HFFc6 (cell line): ENCODE results near the gene SPATA6. TPM values are rescaled to one million over a fixed set of nuclear protein-coding genes. Genes with fewer than 3 reads are reported as not detected.

ENCODE experiments used
- DNase-seq: peaks from one replicate; pipeline ENCODE4 v3.0.0-alpha.2; 2018
- H3K27ac Mint-ChIP-seq: 2 replicates; pipeline ENCODE4 v1.8.0; 2020; ENCODE audit warnings: mild to moderate bottlenecking, mixed read lengths
- H3K27me3 Mint-ChIP-seq: 2 replicates; pipeline ENCODE4 v1.8.0; 2021; ENCODE audit warnings: mild to moderate bottlenecking, moderate library complexity, mixed read lengths; ENCODE audit not compliant: insufficient read depth
- H3K36me3 Mint-ChIP-seq: 2 replicates; pipeline ENCODE4 v1.8.0; 2021; ENCODE audit warnings: low read depth, mixed read lengths
- H3K4me1 Mint-ChIP-seq: 2 replicates; pipeline ENCODE4 v1.8.0; 2020; ENCODE audit warnings: low read depth, mixed read lengths
- H3K4me3 Mint-ChIP-seq: 2 replicates; pipeline ENCODE4 v1.8.0; 2020; ENCODE audit warnings: mild to moderate bottlenecking, moderate library complexity, mixed read lengths
- H3K9me3 Mint-ChIP-seq: 2 replicates; pipeline ENCODE4 v1.8.0; 2020; ENCODE audit warnings: mild to moderate bottlenecking, mixed read lengths
- CTCF ChIP-seq: fragments of 200-600 bp; sonication (generic); IDR thresholded peaks from 2 replicates; pipeline ENCODE4 v1.5.0; 2021; ENCODE audit warnings: antibody characterized with exemption, mild to moderate bottlenecking
- total RNA-seq, 6 experiments: library from RNA; stranded (reverse); fragmentation: NEBNext Ultra II Directional; extraction: Animal tissue kit (Norgen Biotek cat#: 25700); gene quantifications; 2 replicates in 1 of 6; 3 replicates in 5 of 6; pipeline ENCODE4 v1.2.3, GENCODE V29; 2021

SPATA6 gene
- total RNA-seq, 6 experiments from 2014 or later: 0.31 to 4.0 (median 3.0) TPM

- Mint-ChIP-seq H3K4me1 (peaks cover 33% of the 10 kb centered on the region), H3K27ac (peak overlapping the region; percentile 81; the same call in 1 of the 2 replicates), H3K4me3 (peak overlapping the region; percentile 90), H3K27me3 (peaks cover 2% of the 10 kb centered on the region; the same call in 1 of the 2 replicates), H3K9me3 (no peaks in the 10 kb centered on the region; the same call in 1 of the 2 replicates), H3K36me3 (no peaks in the 10 kb centered on the region)
- no peak for TF ChIP-seq CTCF
- no peak for DNase-seq
Measured at GRCh38 chr1:48470481-48470855, 1.5 kb downstream of the SPATA6 start.

- DNase-seq: no peak
- Mint-ChIP-seq H3K4me3 (peak overlapping the region; percentile 90; the same call in 1 of the 2 replicates), H3K27me3 (peaks cover 2% of the 10 kb centered on the region; the same call in 1 of the 2 replicates), H3K27ac (peak overlapping the region; percentile 81; the same call in 1 of the 2 replicates), H3K9me3 (no peaks in the 10 kb centered on the region; the same call in 1 of the 2 replicates), H3K4me1 (peaks cover 33% of the 10 kb centered on the region), H3K36me3 (no peaks in the 10 kb centered on the region)
- TF ChIP-seq CTCF: no peak
Measured at GRCh38 chr1:48469616-48470480, 2.2 kb downstream of the SPATA6 start.

GRCh38 chr1:48466594-48466993 is 5.4 kb downstream of the SPATA6 start:
- Mint-ChIP-seq H3K27me3 (peaks cover 2% of the 10 kb centered on the region; the same call in 1 of the 2 replicates), H3K9me3 (no peaks in the 10 kb centered on the region), H3K4me1 (peaks cover 23% of the 10 kb centered on the region), H3K27ac (no peak overlapping the region), H3K4me3 (no peak overlapping the region), H3K36me3 (no peaks in the 10 kb centered on the region)
- no peak for DNase-seq
- no peak for TF ChIP-seq CTCF

DNA sequence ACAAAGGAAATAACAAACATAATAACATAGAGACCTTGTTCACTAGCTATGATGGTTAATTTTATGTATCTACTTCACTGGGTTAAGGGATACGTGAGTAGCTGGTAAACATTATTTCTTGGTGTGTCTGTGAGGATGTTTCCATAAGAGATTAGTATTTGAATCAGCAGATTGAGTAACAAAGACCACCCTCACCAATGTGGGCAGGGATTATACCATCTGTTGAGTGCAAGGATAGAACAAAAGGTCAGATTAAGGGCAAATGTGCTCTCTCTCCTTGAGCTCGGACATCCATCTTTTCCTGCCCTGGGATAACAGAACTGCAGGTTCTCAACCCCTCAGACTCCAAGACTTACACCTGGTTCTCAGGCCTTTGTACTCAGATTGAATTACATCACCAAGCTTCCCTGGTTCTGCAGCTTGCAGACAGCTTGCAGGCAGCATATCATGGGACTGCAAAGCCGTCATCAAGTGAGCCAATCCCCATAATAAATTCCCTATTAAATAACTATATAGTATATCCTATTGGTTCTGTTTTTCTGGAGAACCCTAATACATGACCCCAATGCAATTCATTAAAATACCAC is 9.2 kb downstream of the SPATA6 start:
- no peaks in the 10 kb centered on the region; the same call in 1 of the 2 replicates for H3K27me3 Mint-ChIP-seq
- no peaks in the 10 kb centered on the region for H3K4me1 Mint-ChIP-seq
- DNase-seq: no peak
- no peaks in the 10 kb centered on the region for H3K36me3 Mint-ChIP-seq
- no peak for TF ChIP-seq CTCF
- H3K9me3 Mint-ChIP-seq: no peaks in the 10 kb centered on the region
- H3K4me3 Mint-ChIP-seq: no peak overlapping the region
- no peak overlapping the region for H3K27ac Mint-ChIP-seq

GRCh38 chr1:48450505-48450904 is 21.5 kb downstream of the SPATA6 start:
- Mint-ChIP-seq H3K4me3 (no peak overlapping the region), H3K27ac (no peak overlapping the region), H3K9me3 (peaks cover 14% of the 10 kb centered on the region), H3K4me1 (no peaks in the 10 kb centered on the region), H3K27me3 (no peaks in the 10 kb centered on the region), H3K36me3 (no peaks in the 10 kb centered on the region)
- DNase-seq: no peak
- peak; percentile 23 for TF ChIP-seq CTCF
